GM12864 (cell line): ENCODE measurements around the gene MYRF.

Experiments used
- DNase-seq: peaks from one replicate; pipeline ENCODE4 v3.0.0-alpha.2; 2011; ENCODE audit warnings: low read depth
- H3K4me3 ChIP-seq: 2 replicates; pipeline ENCODE4 v1.5.1; 2011; ENCODE audit warnings: mild to moderate bottlenecking, low read depth, low read length, control low read depth
- TF ChIP-seq, protein P1 (sequence below): IDR thresholded peaks from 2 replicates; pipeline ENCODE4 v1.5.1; 2011; ENCODE audit warnings: low read depth, mild to moderate bottlenecking, moderate library complexity, low read length, control low read depth, inconsistent platforms; ENCODE audit errors: missing control alignments

The MYRF gene

DNA sequence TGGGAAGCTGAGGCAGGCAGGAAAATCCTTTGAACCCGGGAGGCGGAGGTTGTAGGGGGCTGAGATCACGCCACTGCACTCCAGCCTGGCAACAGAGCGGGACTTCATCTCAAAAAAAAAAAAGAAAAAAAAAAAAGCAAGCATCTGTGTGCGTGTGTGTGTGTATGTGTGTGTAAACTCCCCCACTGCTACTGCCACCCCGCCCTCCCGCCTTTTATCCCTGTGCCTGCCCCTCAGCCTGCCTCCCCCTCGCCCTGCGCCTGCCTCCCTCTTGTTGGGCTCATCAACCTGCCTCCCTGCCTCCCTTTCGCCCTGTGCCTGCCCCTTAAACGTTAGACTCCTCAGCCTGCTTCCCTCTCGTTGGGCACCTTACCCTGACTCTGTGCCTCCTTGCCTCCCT, 22.0 kb downstream of the MYRF start:
- no peak overlapping the region for H3K4me3 ChIP-seq
- DNase-seq: no peak
- TF ChIP-seq, protein P1, sequence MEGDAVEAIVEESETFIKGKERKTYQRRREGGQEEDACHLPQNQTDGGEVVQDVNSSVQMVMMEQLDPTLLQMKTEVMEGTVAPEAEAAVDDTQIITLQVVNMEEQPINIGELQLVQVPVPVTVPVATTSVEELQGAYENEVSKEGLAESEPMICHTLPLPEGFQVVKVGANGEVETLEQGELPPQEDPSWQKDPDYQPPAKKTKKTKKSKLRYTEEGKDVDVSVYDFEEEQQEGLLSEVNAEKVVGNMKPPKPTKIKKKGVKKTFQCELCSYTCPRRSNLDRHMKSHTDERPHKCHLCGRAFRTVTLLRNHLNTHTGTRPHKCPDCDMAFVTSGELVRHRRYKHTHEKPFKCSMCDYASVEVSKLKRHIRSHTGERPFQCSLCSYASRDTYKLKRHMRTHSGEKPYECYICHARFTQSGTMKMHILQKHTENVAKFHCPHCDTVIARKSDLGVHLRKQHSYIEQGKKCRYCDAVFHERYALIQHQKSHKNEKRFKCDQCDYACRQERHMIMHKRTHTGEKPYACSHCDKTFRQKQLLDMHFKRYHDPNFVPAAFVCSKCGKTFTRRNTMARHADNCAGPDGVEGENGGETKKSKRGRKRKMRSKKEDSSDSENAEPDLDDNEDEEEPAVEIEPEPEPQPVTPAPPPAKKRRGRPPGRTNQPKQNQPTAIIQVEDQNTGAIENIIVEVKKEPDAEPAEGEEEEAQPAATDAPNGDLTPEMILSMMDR: no peak

- no peak for DNase-seq
- TF ChIP-seq, protein P1: no peak
- H3K4me3 ChIP-seq: no peak overlapping the region
Observed at GRCh38 chr11:61775106-61775505, 22.7 kb downstream of the MYRF start.

DNA sequence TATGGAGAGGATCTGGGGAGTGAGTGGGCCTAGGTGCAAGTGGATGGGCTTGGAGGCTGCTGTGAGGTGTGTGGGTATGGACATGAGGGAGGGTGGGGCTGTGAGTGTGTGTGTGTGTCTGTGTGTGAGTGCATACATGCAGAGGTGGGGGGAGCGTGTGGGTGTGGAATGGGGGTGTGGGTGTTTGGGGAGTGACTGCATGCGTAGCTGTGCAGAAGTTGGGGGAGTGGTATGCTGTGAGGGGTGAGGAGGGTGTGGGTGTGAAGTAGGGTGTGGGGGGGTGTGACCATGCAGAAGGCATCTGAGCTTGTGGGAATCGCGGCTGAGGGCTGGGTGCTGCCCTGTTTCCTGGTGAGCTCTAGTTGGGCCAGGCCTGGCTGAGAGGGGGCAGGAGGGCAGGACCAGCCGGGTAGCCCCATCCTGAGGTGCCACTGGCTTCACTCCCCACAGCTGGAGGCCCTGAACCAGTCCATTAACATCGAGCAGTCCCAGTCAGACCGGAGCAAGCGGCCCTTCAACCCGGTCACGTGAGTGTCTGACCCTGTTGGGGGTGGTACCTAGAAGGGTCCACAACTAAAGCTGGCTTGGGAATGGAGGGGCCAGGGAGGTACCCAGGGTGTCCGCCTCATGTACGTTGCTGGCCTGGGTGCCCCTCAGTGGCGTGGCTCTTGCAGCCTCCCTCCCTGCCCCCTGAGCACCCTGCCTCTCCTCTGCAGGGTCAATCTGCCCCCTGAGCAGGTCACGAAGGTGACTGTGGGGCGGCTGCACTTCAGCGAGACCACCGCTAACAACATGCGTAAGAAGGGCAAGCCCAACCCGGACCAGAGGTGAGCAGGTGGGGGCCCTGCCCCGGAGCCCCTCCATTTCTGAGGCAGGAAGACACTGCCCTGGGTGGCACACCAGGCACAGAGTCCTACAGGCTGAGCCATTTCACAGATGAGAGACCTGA, 23.4 kb downstream of the MYRF start:
- TF ChIP-seq, protein P1: no peak
- no peak overlapping the region for H3K4me3 ChIP-seq
- no peak for DNase-seq

- TF ChIP-seq, protein P1: peak; percentile 74
- H3K4me3 ChIP-seq: no peak overlapping the region
- no peak for DNase-seq
Observed at GRCh38 chr11:61776561-61777075, 24.2 kb downstream of the MYRF start.

- no peak for DNase-seq
- H3K4me3 ChIP-seq: peak overlapping the region; percentile 32
- TF ChIP-seq, protein P1: peak; percentile 1
Observed at GRCh38 chr11:61777234-61778090, 25.0 kb downstream of the MYRF start.

GRCh38 chr11:61778357-61778886, 26.0 kb downstream of the MYRF start:
- TF ChIP-seq, protein P1: peak; percentile 3
- DNase-seq: no peak

More at GRCh38 chr11:61778357-61778886, 26.0 kb downstream of the MYRF start:
- no peak overlapping the region for H3K4me3 ChIP-seq
